K562 (cell line): Measurements from ENCODE around the gene ZC3H13. TPM values are rescaled to one million over a fixed set of nuclear protein-coding genes. Genes with fewer than 3 reads are reported as not detected.

ENCODE experiments used
- ATAC-seq: fragments of 200-7000 bp; cut with Tn5 transposase; 3 replicates; pipeline ENCODE4 v1.9.1; 2020; ENCODE audit warnings: moderate library complexity
- BruUV-seq: library from RNA; stranded (reverse); fragments of 400-500 nt; replicated peaks from 2 replicates; lab custom pipeline; 2021; lab: Mats Ljungman, UMichigan
- CTCF ChIA-PET: fragments of 300-600 bp; formaldehyde crosslinking; extraction: SDS; loops from one replicate; lab custom pipeline; 2021; ENCODE audit warnings: low intra/inter-chr PET ratio; lab: Yijun Ruan, JAX
- POLR2A ChIA-PET: fragments of 300-600, 350-650 bp; sonication (Branson Sonifier 250); formaldehyde crosslinking; extraction: SDS; loops from one replicate; lab custom pipeline; 2021; ENCODE audit warnings: antibody characterized with exemption, inconsistent platforms; lab: Yijun Ruan, JAX
- DNase-seq, 4 experiments: peaks; one replicate each; pipeline versions ENCODE4 v3.0.0 to v3.0.0-alpha.2; 2011 to 2018; ENCODE audit warnings: low spot score in 3 of 4, mixed read lengths in 3 of 4; ENCODE audit errors: extremely low read depth in 1 of 4
- FAIRE-seq: peaks from 2 replicates; lab custom pipeline; 2011; peaks lifted over from hg19 to GRCh38; lab: Jason Lieb, UNC
- H2AFZ ChIP-seq: 2 replicates; pipeline ENCODE4 v1.6.0; 2011; ENCODE audit warnings: low read depth, low read length, control low read depth, inconsistent platforms
- H3K27ac ChIP-seq: fragments of 200-600 bp; 3 replicates; pipeline ENCODE4 v1.8.0; 2011; ENCODE audit warnings: low read depth, mild to moderate bottlenecking, control low read depth, inconsistent platforms, low read length, moderate library complexity, mixed read lengths; ENCODE audit errors: extremely low read depth
- H3K27me3 ChIP-seq, 2 experiments: fragments of 300-600 bp in 1 of 2; 2 replicates in 1 of 2; 3 replicates in 1 of 2; pipeline versions ENCODE4 v1.6.0 to v1.8.0; 2011; ENCODE audit warnings: inconsistent platforms in 2 of 2, low read length in 2 of 2, mild to moderate bottlenecking in 1 of 2, mixed read lengths in 1 of 2, moderate library complexity in 1 of 2; ENCODE audit not compliant: control insufficient read depth in 2 of 2, insufficient read depth in 2 of 2
- H3K36me3 ChIP-seq: fragments of 300-600 bp; 3 replicates; pipeline ENCODE4 v1.8.0; 2011; ENCODE audit warnings: mild to moderate bottlenecking, low read length, inconsistent platforms; ENCODE audit not compliant: control insufficient read depth, insufficient read depth
- H3K4me1 ChIP-seq, 2 experiments: fragments of 200-600 bp in 1 of 2; replicated peaks in 1 of 2; 2 replicates in 1 of 2; 3 replicates in 1 of 2; pipeline versions ENCODE4 v1.5.1 to v1.8.0; 2011; ENCODE audit warnings: inconsistent platforms in 2 of 2, low read length in 2 of 2, mild to moderate bottlenecking in 1 of 2, mixed read lengths in 1 of 2, moderate library complexity in 1 of 2; ENCODE audit not compliant: control insufficient read depth in 2 of 2, insufficient read depth in 2 of 2
- H3K4me2 ChIP-seq: 2 replicates; pipeline ENCODE4 v1.6.1; 2011; ENCODE audit warnings: low read length, control low read depth, inconsistent platforms, mixed read lengths; ENCODE audit not compliant: insufficient read depth
- H3K4me3 ChIP-seq: fragments of 200-600 bp; sonication (generic), shearing (Covaris generic); 2 replicates; pipeline ENCODE4 v1.5.1; 2016; ENCODE audit warnings: control low read depth, inconsistent platforms
- H3K79me2 ChIP-seq: fragments of 200-600 bp; 3 replicates; pipeline ENCODE4 v1.8.0; 2011; ENCODE audit warnings: low read length, inconsistent platforms; ENCODE audit not compliant: control insufficient read depth, insufficient read depth
- H3K9ac ChIP-seq, 2 experiments: 2 replicates each; pipeline versions ENCODE4 v1.6.0 to v1.6.1; 2011; ENCODE audit warnings: low read depth in 2 of 2, low read length in 2 of 2, control low read depth in 1 of 2, inconsistent platforms in 1 of 2, mild to moderate bottlenecking in 1 of 2, mixed read lengths in 1 of 2; ENCODE audit not compliant: insufficient read depth in 1 of 2
- H3K9me1 ChIP-seq: one replicate; pipeline ENCODE4 v1.6.0; 2011; ENCODE audit warnings: inconsistent platforms, mild to moderate bottlenecking, low read length, moderate library complexity; ENCODE audit not compliant: control insufficient read depth, insufficient read depth
- H3K9me3 ChIP-seq: replicated peaks from 2 replicates; pipeline ENCODE4 v1.5.1; 2011; ENCODE audit warnings: low read depth, low read length, inconsistent platforms; ENCODE audit not compliant: control insufficient read depth, insufficient read depth
- H4K20me1 ChIP-seq: replicated peaks from 2 replicates; pipeline ENCODE4 v1.6.1; 2011; ENCODE audit warnings: low read length, inconsistent platforms, mixed read lengths; ENCODE audit not compliant: control insufficient read depth, insufficient read depth
- DLX4 ChIP-seq: fragments of 250-450 bp; sonication (Bioruptor Pico); IDR thresholded peaks from 2 replicates; pipeline ENCODE4 v1.6.1; 2021; ENCODE audit warnings: mild to moderate bottlenecking
- E2F4 ChIP-seq: sonication (generic); formaldehyde crosslinking; IDR thresholded peaks from 2 replicates; pipeline ENCODE4 v1.8.0; 2022; ENCODE audit warnings: mild to moderate bottlenecking, low read depth, missing genetic modification reagents
- FOXP4 ChIP-seq: sonication (generic); formaldehyde crosslinking; IDR thresholded peaks from 2 replicates; pipeline ENCODE4 v1.8.0; 2022; ENCODE audit warnings: mild to moderate bottlenecking, missing genetic modification reagents, borderline replicate concordance
- KAT7 ChIP-seq: sonication (generic); formaldehyde crosslinking; IDR thresholded peaks from 2 replicates; pipeline ENCODE4 v1.8.0; 2022; ENCODE audit warnings: missing genetic modification reagents, mild to moderate bottlenecking, borderline replicate concordance
- KHSRP ChIP-seq: fragments of 450-650 bp; IDR thresholded peaks from 2 replicates; pipeline ENCODE4 v1.6.1; 2017
- KLF10 ChIP-seq: fragments of 250-450 bp; sonication (Bioruptor Pico); IDR thresholded peaks from 2 replicates; pipeline ENCODE4 v1.6.1; 2021; ENCODE audit warnings: matching md5 sums
- NCOA1 ChIP-seq: fragments of 450-650 bp; IDR thresholded peaks from 2 replicates; pipeline ENCODE4 v1.6.1; 2016; ENCODE audit warnings: low read depth
- NFIX ChIP-seq: fragments of 250-450 bp; sonication (Bioruptor Pico); IDR thresholded peaks from 2 replicates; pipeline ENCODE4 v1.4.0; 2020; ENCODE audit warnings: low read depth, mild to moderate bottlenecking, moderate library complexity
- RBM22 ChIP-seq: fragments of 200-400 bp; formaldehyde crosslinking; IDR thresholded peaks from 2 replicates; pipeline ENCODE4 v1.6.1; 2018; ENCODE audit warnings: low read length, low read depth; ENCODE audit not compliant: poor library complexity, severe bottlenecking
- SAFB2 ChIP-seq: fragments of 200-400 bp; formaldehyde crosslinking; IDR thresholded peaks from 2 replicates; pipeline ENCODE4 v1.6.1; 2018; ENCODE audit warnings: borderline replicate concordance, low read length, low read depth, moderate library complexity; ENCODE audit not compliant: severe bottlenecking
- TAF9B ChIP-seq: fragments of 450-650 bp; IDR thresholded peaks from 2 replicates; pipeline ENCODE4 v1.6.1; 2018; ENCODE audit warnings: mild to moderate bottlenecking; ENCODE audit not compliant: partially characterized antibody
- TCF15 ChIP-seq: fragments of 250-450 bp; sonication (Bioruptor Pico); IDR thresholded peaks from 2 replicates; pipeline ENCODE4 v1.8.0; 2022; ENCODE audit warnings: moderate library complexity, mild to moderate bottlenecking, inconsistent platforms
- TEAD1 ChIP-seq, 2 experiments: fragments of 450-650 bp in 1 of 2; sonication (generic) in 1 of 2; formaldehyde crosslinking; IDR thresholded peaks; 2 replicates each; pipeline versions ENCODE4 v1.4.0 to v1.8.0; 2020 to 2022; ENCODE audit warnings: mild to moderate bottlenecking in 2 of 2, missing genetic modification reagents in 1 of 2
- TRIM28 ChIP-seq: fragments of 450-650 bp; IDR thresholded peaks from 2 replicates; pipeline ENCODE4 v1.6.1; 2017
- XRCC5 ChIP-seq: fragments of 200-400 bp; formaldehyde crosslinking; IDR thresholded peaks from 2 replicates; pipeline ENCODE4 v1.6.1; 2017; ENCODE audit warnings: low read depth, mild to moderate bottlenecking, low read length
- ZKSCAN3 ChIP-seq: fragments of 250-450 bp; sonication (Bioruptor Pico); IDR thresholded peaks from 2 replicates; pipeline ENCODE4 v1.4.0; 2020
- ZNF232 ChIP-seq: sonication (generic); formaldehyde crosslinking; IDR thresholded peaks from 2 replicates; pipeline ENCODE4 v1.8.0; 2022; ENCODE audit warnings: mild to moderate bottlenecking, missing genetic modification reagents
- ZNF584 ChIP-seq: fragments of 200-800 bp; sonication (Bioruptor generic); IDR thresholded peaks from 2 replicates; pipeline ENCODE4 v1.6.1; 2016; ENCODE audit warnings: low read depth, mild to moderate bottlenecking, missing genetic modification characterization, missing compliant biosample characterization
- ZNF778 ChIP-seq: fragments of 450-650 bp; formaldehyde crosslinking; IDR thresholded peaks from 2 replicates; pipeline ENCODE4 v1.4.0; 2020; ENCODE audit warnings: mild to moderate bottlenecking, moderate library complexity
- ZZZ3 ChIP-seq: fragments of 450-650 bp; IDR thresholded peaks from 2 replicates; pipeline ENCODE4 v1.6.1; 2016; ENCODE audit warnings: antibody characterized with exemption, mild to moderate bottlenecking, moderate library complexity
- WGBS: fragments of 100-300 bp; shearing (Covaris generic); methylation state at CpG from one replicate; pipeline ENCODE4 v1.1.6; 2016; ENCODE audit warnings: low coverage, mixed read lengths; ENCODE audit not compliant: insufficient coverage; ENCODE audit errors: missing lambda C conversion rate; 5-methylcytosine and 5-hydroxymethylcytosine counted together
- in situ Hi-C: fragments of 300-500 bp; cut with MboI; formaldehyde crosslinking; loops from 4 replicates; pipeline ENCODE4 v1.15.0; 2018; ENCODE audit warnings: inconsistent platforms, mixed read lengths
- intact Hi-C: fragments of 100-400 bp; cut with micrococcal nuclease; formaldehyde crosslinking; loops from 2 replicates; pipeline ENCODE4 v1.14.2; 2022
- polyA plus RNA-seq, 8 experiments: library from polyadenylated mRNA; depleted of rRNA in 4 of 8; stranded (reverse) in 5 of 8; unstranded in 3 of 8; fragments of >200 nt; fragmentation: Nextera tagmentation in 2 of 8; fragmentation: Illumina TruSeq in 1 of 8; extraction: Ambion mirVana in 2 of 8; extraction: Trizol in 1 of 8; gene quantifications; 2 replicates each; pipeline versions ENCODE4 v1.2.1 to v1.2.3, GENCODE V29; 2011 to 2014; ENCODE audit warnings: inconsistent platforms in 1 of 8, missing spikeins in 1 of 8
- total RNA-seq, 7 experiments: library from RNA; depleted of rRNA in 6 of 7; stranded (reverse); fragments of >200 nt in 6 of 7; fragmentation: Illumina TruSeq in 2 of 7; extraction: Trizol in 2 of 7; gene quantifications; 2 replicates each; pipeline versions ENCODE4 v1.2.1 to v1.2.3, GENCODE V29; 2011 to 2021; ENCODE audit warnings: low replicate concordance in 1 of 7

ZC3H13 gene
- total and polyA plus RNA-seq, 9 of the 15 experiments (the other 6 are each of a cell fraction or from before 2014, with no cell fraction given) = 4.9 to 27.6 (median 12.1) TPM

GRCh38 chr13:45940061-45940460 lies 112.5 kb downstream of the ZC3H13 start (continued):
- TF ChIP-seq TAF9B (no peak), NCOA1 (no peak), DLX4 (no peak)
- TF ChIP-seq, all 486 proteins: peak for 0

GRCh38 chr13:45936621-45937020 lies 115.9 kb downstream of the ZC3H13 start:
- H3K4me2 ChIP-seq = no peak overlapping the region
- BruUV-seq = no TSS peak
- intact Hi-C loops = no loop called here
- TF ChIP-seq RBM22 (no peak), FOXP4 (no peak), SAFB2 (no peak), ZZZ3 (no peak), ZNF584 (CRISPR knock-in tag) (no peak), ZNF778 (CRISPR knock-in tag) (no peak), ZKSCAN3 (no peak), TCF15 (CRISPR knock-in tag) (no peak), KLF10 (CRISPR knock-in tag) (no peak), TEAD1 (CRISPR knock-in tag; IDR thresholded peaks at IDR 0.05) (no peak), ZNF232 (CRISPR knock-in tag) (no peak), XRCC5 (no peak), KHSRP (no peak), E2F4 (CRISPR knock-in tag) (no peak), TRIM28 (no peak), NFIX (CRISPR knock-in tag) (no peak), KAT7 (no peak)

More at GRCh38 chr13:45936621-45937020, 115.9 kb downstream of the ZC3H13 start:
- ChIA-PET POLR2A (no interaction called here), CTCF (no interaction called here)
- Histone ChIP-seq H3K4me1 (no peaks in the 10 kb centered on the region), H3K9ac (no peak overlapping the region), H3K27me3 (peaks cover 18 to 34% of the 10 kb centered on the region in 2 experiments; a peak in 4 of 5 replicates), H2AFZ (no peak overlapping the region), H3K9me3 (no peaks in the 10 kb centered on the region), H3K36me3 (no peaks in the 10 kb centered on the region), H3K79me2 (no peaks in the 10 kb centered on the region), H3K27ac (no peak overlapping the region), H3K4me3 (no peak overlapping the region), H4K20me1 (no peaks in the 10 kb centered on the region), H3K9me1 (no peaks in the 10 kb centered on the region)
- 0% methylated on average over 4 of the region's 4 CpGs for WGBS
- DNase-seq = no peak
- no peak for FAIRE-seq
- no peak for ATAC-seq
- in situ Hi-C loops = loop anchor here (25.0 kb wide), 1 partner anchor 376 kb away; no protein-coding TSS in a partner anchor
